ENCODE data around the gene NEK5.
"Not testable (repeated sequence)": the region's sequence is repeated elsewhere in the genome, so short reads cannot be mapped to it uniquely, and the experiment has no call there.

NEK5 gene

DNA sequence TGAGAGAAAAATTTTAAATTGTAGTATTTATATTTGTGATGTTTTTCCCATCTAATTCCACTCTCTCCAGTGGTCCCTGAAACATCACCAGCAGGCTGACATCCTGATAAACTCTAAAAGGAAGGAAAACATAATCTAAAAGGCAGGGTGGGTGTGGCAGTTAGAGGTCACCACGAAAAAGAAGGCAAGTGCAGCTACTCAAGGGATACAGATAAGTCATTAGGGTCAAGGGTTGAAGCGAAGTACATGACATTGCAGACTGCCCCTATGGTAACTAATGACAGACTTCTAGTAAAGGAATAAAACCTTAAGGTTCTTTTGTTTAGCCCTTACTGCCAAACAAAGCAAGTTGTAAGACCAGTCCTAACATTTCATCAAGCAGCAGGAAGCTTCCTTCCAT, 36.5 kb upstream of the NEK5 start:
- DNase-seq (ENCODE audit: low read depth, low spot score) = no peak
- ChIA-PET CTCF (interaction anchor here (1.0 to 1.1 kb wide), 2 partner anchors 11 to 19 kb away, joined by 3 read pairs; no protein-coding TSS in a partner anchor), POLR2A (no interaction called here)

DNA sequence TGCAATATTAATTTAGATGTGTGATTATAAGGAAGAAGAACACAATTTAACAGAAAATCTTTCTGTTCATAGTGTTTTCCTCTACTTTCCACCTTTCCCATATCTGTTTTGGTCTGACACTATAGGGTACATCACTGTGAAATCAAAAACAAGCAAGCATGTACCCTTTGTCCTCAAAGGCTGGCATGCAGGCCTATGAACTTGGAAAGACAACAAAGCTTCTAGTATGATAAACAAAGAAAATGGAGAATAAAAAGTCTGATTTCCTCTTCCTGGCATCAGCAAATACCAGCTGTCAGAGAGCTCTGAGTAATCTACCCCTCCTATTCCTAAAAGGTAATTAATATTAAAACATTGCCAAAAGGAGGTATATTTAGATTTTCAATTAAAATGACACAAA, 36.1 kb upstream of the NEK5 start:
- TF ChIP-seq, protein P1, sequence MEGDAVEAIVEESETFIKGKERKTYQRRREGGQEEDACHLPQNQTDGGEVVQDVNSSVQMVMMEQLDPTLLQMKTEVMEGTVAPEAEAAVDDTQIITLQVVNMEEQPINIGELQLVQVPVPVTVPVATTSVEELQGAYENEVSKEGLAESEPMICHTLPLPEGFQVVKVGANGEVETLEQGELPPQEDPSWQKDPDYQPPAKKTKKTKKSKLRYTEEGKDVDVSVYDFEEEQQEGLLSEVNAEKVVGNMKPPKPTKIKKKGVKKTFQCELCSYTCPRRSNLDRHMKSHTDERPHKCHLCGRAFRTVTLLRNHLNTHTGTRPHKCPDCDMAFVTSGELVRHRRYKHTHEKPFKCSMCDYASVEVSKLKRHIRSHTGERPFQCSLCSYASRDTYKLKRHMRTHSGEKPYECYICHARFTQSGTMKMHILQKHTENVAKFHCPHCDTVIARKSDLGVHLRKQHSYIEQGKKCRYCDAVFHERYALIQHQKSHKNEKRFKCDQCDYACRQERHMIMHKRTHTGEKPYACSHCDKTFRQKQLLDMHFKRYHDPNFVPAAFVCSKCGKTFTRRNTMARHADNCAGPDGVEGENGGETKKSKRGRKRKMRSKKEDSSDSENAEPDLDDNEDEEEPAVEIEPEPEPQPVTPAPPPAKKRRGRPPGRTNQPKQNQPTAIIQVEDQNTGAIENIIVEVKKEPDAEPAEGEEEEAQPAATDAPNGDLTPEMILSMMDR (IDR thresholded peaks at IDR 0.05; ENCODE audit: insufficient read depth, low read length, missing control alignments) = no peak
- no peak for DNase-seq (ENCODE audit: low read depth, low spot score)
- ChIA-PET POLR2A (no interaction called here), CTCF (interaction anchor here (1.0 to 1.4 kb wide), 2 partner anchors 19 to 269 kb away, joined by 3 read pairs; no protein-coding TSS in a partner anchor)
- no peak overlapping the region for H3K4me3 ChIP-seq (ENCODE audit: low read depth, low read length)

More for the DNA sequence above, 36.5 kb upstream of the NEK5 start:
- TF ChIP-seq, protein P1 (IDR thresholded peaks at IDR 0.05; ENCODE audit: insufficient read depth, low read length, missing control alignments) = no peak
- no peak overlapping the region for H3K4me3 ChIP-seq (ENCODE audit: low read depth, low read length)

DNA sequence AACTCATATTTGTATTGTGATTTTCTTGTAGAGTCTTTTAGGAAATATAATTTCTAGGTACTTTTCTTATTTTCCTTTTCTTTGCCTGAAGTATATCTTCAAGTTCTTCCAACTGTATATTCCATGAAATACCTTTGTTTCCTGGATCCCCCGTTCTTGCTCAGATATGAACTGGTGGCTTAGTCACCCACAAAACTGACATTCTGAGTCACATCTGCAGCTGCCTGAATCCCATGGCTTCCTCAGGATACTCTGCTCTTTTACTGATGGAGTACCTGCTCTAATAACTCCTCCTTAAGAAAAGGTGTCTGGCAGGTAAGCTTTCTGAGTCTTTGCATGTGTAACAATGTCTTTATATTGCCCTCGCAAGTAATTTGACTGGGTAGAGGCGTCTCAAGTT, 35.0 kb upstream of the NEK5 start:
- CTCF ChIA-PET = interaction anchor here (1.4 kb wide), 1 partner anchor 268 kb away, joined by 3 read pairs; no protein-coding TSS in a partner anchor

DNA sequence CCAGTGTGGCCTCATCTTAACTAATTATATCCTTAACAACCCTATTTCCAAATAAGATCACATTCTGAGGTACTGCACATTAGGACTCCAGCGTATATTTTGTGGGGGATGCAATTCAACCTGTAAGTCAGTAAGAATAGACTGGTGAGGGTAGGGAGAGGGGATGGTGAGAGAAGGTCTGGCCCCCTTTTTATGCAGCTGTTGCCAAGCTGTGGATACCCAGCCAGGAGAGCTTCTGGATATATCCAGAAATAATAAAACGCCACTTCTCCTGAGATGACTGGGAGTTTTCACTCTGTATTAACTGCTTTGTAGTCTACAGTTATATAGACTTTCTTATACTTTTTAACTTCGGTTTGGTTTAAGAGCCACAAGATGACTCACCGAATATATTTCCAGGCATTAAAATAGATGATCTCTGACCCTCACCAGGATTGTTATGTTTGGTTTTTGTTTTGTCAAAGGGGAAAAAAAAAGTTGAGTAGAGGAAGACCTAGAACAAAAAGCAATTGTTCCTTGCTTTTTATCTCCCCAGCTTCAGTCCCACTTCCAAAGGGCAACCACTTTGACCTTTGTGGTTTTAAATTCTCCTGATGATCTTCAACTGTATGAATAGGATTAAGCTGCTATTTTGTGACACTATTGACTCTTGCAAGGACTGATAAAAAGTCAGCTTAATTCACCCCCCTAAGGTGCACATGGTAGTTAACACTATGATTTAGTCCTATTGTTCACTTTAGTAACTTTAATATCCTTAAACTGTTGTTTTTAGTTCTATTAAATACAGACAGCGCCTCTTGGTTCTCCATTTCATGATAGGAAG, 33.6 kb upstream of the NEK5 start:
- ChIA-PET CTCF (no interaction called here), POLR2A (interaction anchor here (1.3 kb wide), 1 partner anchor 31 kb away, joined by 3 read pairs; no protein-coding TSS in a partner anchor)
- DNase-seq (ENCODE audit: low read depth, low spot score) = no peak

More for the DNA sequence above, 35.0 kb upstream of the NEK5 start:
- H3K4me3 ChIP-seq (ENCODE audit: low read depth, low read length); DNase-seq (ENCODE audit: low read depth, low spot score): not testable (repeated sequence)
- POLR2A ChIA-PET = interaction anchor here (1.3 kb wide), 1 partner anchor 30 kb away, joined by 3 read pairs; no protein-coding TSS in a partner anchor

DNA sequence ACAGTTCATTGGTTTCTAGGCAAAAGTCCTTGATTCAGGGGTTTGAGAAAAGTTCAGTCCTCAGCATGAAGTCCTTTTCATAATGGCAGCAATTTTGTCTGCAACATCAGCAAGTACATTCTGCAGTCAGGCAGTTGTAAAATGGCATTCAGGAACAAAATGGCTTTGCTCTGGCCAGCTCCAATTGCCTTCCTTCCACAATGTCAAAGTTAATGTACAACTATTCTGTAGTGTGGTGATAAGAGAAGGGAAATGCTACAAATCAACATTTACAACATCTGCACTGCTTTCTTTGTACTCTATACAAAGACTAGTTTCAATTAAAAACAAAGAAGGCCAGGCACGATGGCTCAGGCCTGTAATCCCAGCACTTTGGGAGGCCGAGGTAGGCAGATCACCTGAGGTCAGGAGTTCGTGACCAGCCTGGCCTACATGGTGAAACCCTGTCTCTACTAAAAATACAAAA, 32.3 kb upstream of the NEK5 start:
- no peak overlapping the region for H3K4me3 ChIP-seq (ENCODE audit: low read depth, low read length)

More for the DNA sequence above, 33.6 kb upstream of the NEK5 start:
- no peak overlapping the region for H3K4me3 ChIP-seq (ENCODE audit: low read depth, low read length)
- TF ChIP-seq, protein P1 (IDR thresholded peaks at IDR 0.05; ENCODE audit: insufficient read depth, low read length, missing control alignments) = no peak

DNA sequence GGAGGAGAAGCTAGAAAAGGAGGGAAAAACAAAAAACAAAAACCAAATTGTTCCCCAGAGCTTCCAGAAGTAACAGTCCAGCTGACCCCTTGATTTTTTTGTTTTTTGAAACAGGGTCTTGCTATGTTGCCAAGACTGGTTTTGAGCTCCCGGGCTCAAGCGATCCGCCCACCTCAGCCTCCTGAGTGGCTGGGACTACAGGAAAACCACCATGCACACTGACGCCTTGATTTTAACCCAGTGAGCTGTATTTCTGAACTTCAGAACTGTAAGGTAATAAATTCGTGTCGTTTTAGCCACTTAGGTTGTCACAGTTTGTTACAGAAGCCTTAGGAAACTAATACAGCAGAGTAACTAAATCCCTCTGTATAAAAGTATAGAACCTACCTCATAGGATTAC, 31.6 kb upstream of the NEK5 start:
- ChIA-PET CTCF (interaction anchor here (0.7 to 1.9 kb wide), 7 partner anchors 9 to 345 kb away, joined by 3 to 7 read pairs (median 3); partner anchors contain the start of genes NEK5 and VPS36), POLR2A (interaction anchor here (0.6 kb wide), 1 partner anchor 33 kb away, joined by 3 read pairs; no protein-coding TSS in a partner anchor)
- H3K4me3 ChIP-seq (ENCODE audit: low read depth, low read length) = no peak overlapping the region
- DNase-seq (ENCODE audit: low read depth, low spot score) = no peak
- TF ChIP-seq, protein P1 (IDR thresholded peaks at IDR 0.05; ENCODE audit: insufficient read depth, low read length, missing control alignments) = no peak

More for the DNA sequence above, 32.3 kb upstream of the NEK5 start:
- ChIA-PET CTCF (interaction anchor here (1.3 to 1.9 kb wide), 3 partner anchors 32 to 346 kb away, joined by 3 to 7 read pairs (median 5); partner anchors contain the start of genes NEK5 and VPS36), POLR2A (no interaction called here)
- TF ChIP-seq, protein P1 (IDR thresholded peaks at IDR 0.05; ENCODE audit: insufficient read depth, low read length, missing control alignments) = no peak
- DNase-seq (ENCODE audit: low read depth, low spot score) = no peak
